ENCODE measurements around the gene CRMP1. TPM values are rescaled to one million over a fixed set of nuclear protein-coding genes. Genes with fewer than 3 reads are reported as not detected.

Gene CRMP1
- total and polyA plus RNA-seq, 2 of the 4 experiments (the other 2 are of a cell fraction), result 4.1 to 7.4 TPM

DNA sequence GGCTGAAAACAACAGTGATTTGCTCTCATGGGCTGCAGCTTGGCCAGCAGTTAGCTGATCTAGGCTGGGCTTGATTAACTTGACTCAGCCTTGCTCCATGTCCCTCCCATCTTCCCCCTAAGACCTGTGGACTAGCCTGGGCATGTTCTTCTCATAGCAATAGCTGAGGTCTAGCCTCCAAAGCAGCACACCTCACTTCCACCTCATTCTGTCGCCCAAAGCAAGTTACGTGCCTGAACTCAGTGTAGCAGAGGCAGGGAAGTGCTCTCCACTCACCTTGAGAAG is 119.7 kb downstream of the CRMP1 start:
- Histone ChIP-seq H4K5ac (ENCODE audit: low read depth, low read length) (peak overlapping the region; percentile 100), H2BK5ac (ENCODE audit: low read depth, low read length, poor library complexity, severe bottlenecking) (peak overlapping the region; percentile 100), H2AFZ (replicated peaks; ENCODE audit: low read length, poor library complexity) (peak overlapping the region; percentile 69), H3K36me3 (ENCODE audit: control insufficient read depth, insufficient read depth, low read length) (peaks cover 25% of the 10 kb centered on the region), H3K14ac (replicated peaks; ENCODE audit: low read depth, low read length) (peak overlapping the region; percentile 100), H3K4ac (ENCODE audit: low read depth, low read length) (peak overlapping the region; percentile 100), H3K9me1 (ENCODE audit: insufficient read depth, low read length) (peaks cover 18% of the 10 kb centered on the region), H3K4me2 (ENCODE audit: low read depth, low read length) (no peak overlapping the region), H3K79me1 (ENCODE audit: low read depth in 1 of 2, low read length in 2 of 2) (peaks cover 9 to 40% of the 10 kb centered on the region in 2 experiments; a peak in 3 of 4 replicates), H2AK5ac (ENCODE audit: low read depth, low read length) (peak overlapping the region; percentile 98), H4K20me1 (ENCODE audit: insufficient read depth, low read length) (no peaks in the 10 kb centered on the region), H3K18ac (ENCODE audit: low read depth, low read length) (peak overlapping the region; percentile 100), H3K27ac (ENCODE audit: insufficient read depth, low read length) (peak overlapping the region; percentile 98), H2BK20ac (ENCODE audit: low read depth, low read length) (peak overlapping the region; percentile 98; the same call in 1 of the 2 replicates), H3K4me3 (ENCODE audit: insufficient read depth, low read depth, low read length) (no peak overlapping the region), H3K9ac (ENCODE audit: low read depth, low read length) (peak overlapping the region; percentile 34; the same call in 1 of the 2 replicates), H3K23ac (ENCODE audit: low read depth, low read length) (peak overlapping the region; percentile 99), H2AK9ac (replicated peaks; ENCODE audit: low read depth, low read length, poor library complexity) (peak overlapping the region; percentile 100), H3K4me1 (ENCODE audit: control insufficient read depth, insufficient read depth, low read length) (peaks cover 13% of the 10 kb centered on the region), H3K9me3 (ENCODE audit: control insufficient read depth, insufficient read depth, low read length) (peaks cover 4% of the 10 kb centered on the region; the same call in 1 of the 2 replicates), H4K8ac (ENCODE audit: low read depth in 2 of 2, low read length in 2 of 2) (peak overlapping the region; percentile 94 to 100; a peak in 3 of 4 replicates), H3K56ac (ENCODE audit: extremely low read depth, insufficient read depth, low read length) (0 out of 2 replicates have a peak overlapping the region, but pooled peaks have one; percentile 51), H3K27me3 (ENCODE audit: control insufficient read depth, insufficient read depth, low read length) (no peaks in the 10 kb centered on the region), H4K91ac (ENCODE audit: insufficient read depth, low read depth, low read length) (peak overlapping the region; percentile 100), H2BK15ac (ENCODE audit: low read depth, low read length) (peak overlapping the region; percentile 93; the same call in 1 of the 3 replicates), H2BK120ac (ENCODE audit: low read depth, low read length) (peak overlapping the region; percentile 99)
- TF ChIP-seq SMC3 (IDR thresholded peaks at IDR 0.05; ENCODE audit: low read depth, low read length) (no peak), MAZ (IDR thresholded peaks at IDR 0.05; ENCODE audit: borderline replicate concordance, low read depth, low read length) (0 out of 2 replicates have a peak, but pooled peaks have one; percentile 22), MXI1 (IDR thresholded peaks at IDR 0.05; ENCODE audit: borderline replicate concordance, low read depth, low read length) (no peak), CHD1 (IDR thresholded peaks at IDR 0.05; ENCODE audit: low read depth, low read length) (no peak), CEBPB (IDR thresholded peaks at IDR 0.05; ENCODE audit: low read depth, low read length) (no peak)
- TF ChIP-seq, protein P1, sequence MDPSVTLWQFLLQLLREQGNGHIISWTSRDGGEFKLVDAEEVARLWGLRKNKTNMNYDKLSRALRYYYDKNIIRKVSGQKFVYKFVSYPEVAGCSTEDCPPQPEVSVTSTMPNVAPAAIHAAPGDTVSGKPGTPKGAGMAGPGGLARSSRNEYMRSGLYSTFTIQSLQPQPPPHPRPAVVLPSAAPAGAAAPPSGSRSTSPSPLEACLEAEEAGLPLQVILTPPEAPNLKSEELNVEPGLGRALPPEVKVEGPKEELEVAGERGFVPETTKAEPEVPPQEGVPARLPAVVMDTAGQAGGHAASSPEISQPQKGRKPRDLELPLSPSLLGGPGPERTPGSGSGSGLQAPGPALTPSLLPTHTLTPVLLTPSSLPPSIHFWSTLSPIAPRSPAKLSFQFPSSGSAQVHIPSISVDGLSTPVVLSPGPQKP (IDR thresholded peaks at IDR 0.05; ENCODE audit: borderline replicate concordance, low read depth, low read length), result no peak
- TF ChIP-seq, protein P2, sequence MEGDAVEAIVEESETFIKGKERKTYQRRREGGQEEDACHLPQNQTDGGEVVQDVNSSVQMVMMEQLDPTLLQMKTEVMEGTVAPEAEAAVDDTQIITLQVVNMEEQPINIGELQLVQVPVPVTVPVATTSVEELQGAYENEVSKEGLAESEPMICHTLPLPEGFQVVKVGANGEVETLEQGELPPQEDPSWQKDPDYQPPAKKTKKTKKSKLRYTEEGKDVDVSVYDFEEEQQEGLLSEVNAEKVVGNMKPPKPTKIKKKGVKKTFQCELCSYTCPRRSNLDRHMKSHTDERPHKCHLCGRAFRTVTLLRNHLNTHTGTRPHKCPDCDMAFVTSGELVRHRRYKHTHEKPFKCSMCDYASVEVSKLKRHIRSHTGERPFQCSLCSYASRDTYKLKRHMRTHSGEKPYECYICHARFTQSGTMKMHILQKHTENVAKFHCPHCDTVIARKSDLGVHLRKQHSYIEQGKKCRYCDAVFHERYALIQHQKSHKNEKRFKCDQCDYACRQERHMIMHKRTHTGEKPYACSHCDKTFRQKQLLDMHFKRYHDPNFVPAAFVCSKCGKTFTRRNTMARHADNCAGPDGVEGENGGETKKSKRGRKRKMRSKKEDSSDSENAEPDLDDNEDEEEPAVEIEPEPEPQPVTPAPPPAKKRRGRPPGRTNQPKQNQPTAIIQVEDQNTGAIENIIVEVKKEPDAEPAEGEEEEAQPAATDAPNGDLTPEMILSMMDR (conservative IDR thresholded peaks at IDR 0.05; ENCODE audit: low read depth, low read length), result no peak
- BruUV-seq (replicated peaks), result no TSS peak
- ATAC-seq (ENCODE audit: low read depth) (peak; percentile 89), DNase-seq (peak; percentile 82)
- in situ Hi-C loops (cut with MboI; ENCODE audit: low sequenced_read_pairs) (no loop called here), intact Hi-C loops (cut with micrococcal nuclease) (no loop called here), dilution Hi-C loops (cut with HindIII; ENCODE audit: low sequenced_read_pairs, unreplicated experiment) (no loop called here)
- CTCF ChIA-PET, result no interaction called here
- WGBS, 2 experiments (ENCODE audit: extremely low coverage in 2 of 2, insufficient read length in 1 of 2), result no CpG with 5 or more reads among the region's 2 CpGs
- POLR2A ChIA-PET (ENCODE audit: unreplicated experiment), result no interaction called here
